Karpas-422 (cell line): ENCODE results near the gene NDFIP2. TPM values are rescaled to one million over a fixed set of nuclear protein-coding genes. Genes with fewer than 3 reads are reported as not detected.

Experiments used
- DNase-seq: peaks from one replicate; pipeline ENCODE4 v3.0.0-alpha.2; 2015
- H2AFZ ChIP-seq: fragments of 200-600 bp; sonication (generic); 2 replicates; pipeline ENCODE4 v1.6.1; 2014; ENCODE audit warnings: antibody characterized with exemption, low read length, mixed read lengths
- H3K27ac ChIP-seq: fragments of 200-600 bp; sonication (generic); 2 replicates; pipeline ENCODE4 v1.5.1; 2014; ENCODE audit warnings: mild to moderate bottlenecking, low read length, moderate library complexity
- H3K27me3 ChIP-seq: fragments of 200-600 bp; sonication (generic); 2 replicates; pipeline ENCODE4 v1.6.1; 2014; ENCODE audit warnings: low read length, mixed read lengths
- H3K36me3 ChIP-seq: fragments of 200-600 bp; sonication (generic); 2 replicates; pipeline ENCODE4 v1.6.1; 2014; ENCODE audit warnings: low read length, mixed read lengths; ENCODE audit not compliant: insufficient read depth
- H3K4me1 ChIP-seq: fragments of 200-600 bp; sonication (generic); 2 replicates; pipeline ENCODE4 v1.6.1; 2014; ENCODE audit warnings: mild to moderate bottlenecking, low read length, mixed read lengths
- H3K4me2 ChIP-seq: fragments of 200-600 bp; sonication (generic); 2 replicates; pipeline ENCODE4 v1.6.1; 2014; ENCODE audit warnings: low read length, low read depth, mild to moderate bottlenecking; ENCODE audit not compliant: poor library complexity, severe bottlenecking
- H3K4me3 ChIP-seq: fragments of 200-600 bp; sonication (generic); 2 replicates; pipeline ENCODE4 v1.5.1; 2014; ENCODE audit warnings: mild to moderate bottlenecking, antibody characterized with exemption, low read length, mixed read lengths
- H3K79me2 ChIP-seq: fragments of 200-600 bp; sonication (generic); 2 replicates; pipeline ENCODE4 v1.6.1; 2014; ENCODE audit warnings: mild to moderate bottlenecking, low read length, mixed read lengths
- H3K9ac ChIP-seq: fragments of 200-600 bp; sonication (generic); 2 replicates; pipeline ENCODE4 v1.6.0; 2014; ENCODE audit warnings: low read length
- H3K9me2 ChIP-seq: fragments of 200-600 bp; sonication (generic), shearing (Covaris generic); replicated peaks from 2 replicates; pipeline ENCODE4 v1.6.0; 2014; ENCODE audit warnings: mild to moderate bottlenecking, low read length, moderate library complexity; ENCODE audit not compliant: insufficient read depth
- H3K9me3 ChIP-seq: fragments of 300-700, 200-600 bp; sonication (generic); 2 replicates; pipeline ENCODE4 v1.6.1; 2014; ENCODE audit warnings: low read length, mixed read lengths
- H4K20me1 ChIP-seq: fragments of 200-600 bp; sonication (generic); 2 replicates; pipeline ENCODE4 v1.6.1; 2014; ENCODE audit warnings: mild to moderate bottlenecking, antibody characterized with exemption, low read length, low read depth; ENCODE audit not compliant: insufficient read depth
- total RNA-seq: library from RNA; depleted of rRNA; stranded (reverse); fragments of >200 nt; shearing (Covaris generic); gene quantifications from 2 replicates; pipeline ENCODE4 v1.2.3, GENCODE V29; 2014; ENCODE audit warnings: low replicate concordance

Gene NDFIP2
- total RNA-seq, 1 experiment from 2014 or later: 30.2 TPM

GRCh38 chr13:79491715-79492114 lies 10.8 kb downstream of the NDFIP2 start:
- no peaks in the 10 kb centered on the region for H3K36me3 ChIP-seq
- H3K9me2 ChIP-seq: 0 out of 2 replicates have a peak, but pooled peaks cover 3% of the 10 kb centered on the region
- no peak overlapping the region for H3K9ac ChIP-seq
- no peak overlapping the region for H3K4me2 ChIP-seq
- DNase-seq: no peak
- H2AFZ ChIP-seq: no peak overlapping the region
- no peaks in the 10 kb centered on the region for H3K27me3 ChIP-seq
- peaks cover 12% of the 10 kb centered on the region for H3K79me2 ChIP-seq
- H3K9me3 ChIP-seq: no peaks in the 10 kb centered on the region
- peaks cover 11% of the 10 kb centered on the region for H3K4me1 ChIP-seq
- H3K27ac ChIP-seq: no peak overlapping the region
- peaks cover 46% of the 10 kb centered on the region for H4K20me1 ChIP-seq
- H3K4me3 ChIP-seq: no peak overlapping the region

GRCh38 chr13:79492313-79492798 lies 11.4 kb downstream of the NDFIP2 start:
- Histone ChIP-seq H3K27ac (no peak overlapping the region), H3K36me3 (no peaks in the 10 kb centered on the region), H3K9ac (no peak overlapping the region), H3K9me3 (no peaks in the 10 kb centered on the region), H3K9me2 (0 out of 2 replicates have a peak, but pooled peaks cover 3% of the 10 kb centered on the region), H3K27me3 (no peaks in the 10 kb centered on the region), H2AFZ (no peak overlapping the region), H3K79me2 (peaks cover 12% of the 10 kb centered on the region), H4K20me1 (peaks cover 50% of the 10 kb centered on the region), H3K4me2 (no peak overlapping the region), H3K4me1 (peaks cover 11% of the 10 kb centered on the region), H3K4me3 (no peak overlapping the region)
- DNase-seq: no peak

GRCh38 chr13:79492918-79493594 lies 12.1 kb downstream of the NDFIP2 start:
- peaks cover 11% of the 10 kb centered on the region for H3K4me1 ChIP-seq
- DNase-seq: no peak
- H3K79me2 ChIP-seq: peaks cover 12% of the 10 kb centered on the region
- no peak overlapping the region for H3K27ac ChIP-seq
- H3K4me3 ChIP-seq: no peak overlapping the region
- no peaks in the 10 kb centered on the region for H3K9me3 ChIP-seq
- H3K4me2 ChIP-seq: no peak overlapping the region
- 0 out of 2 replicates have a peak, but pooled peaks cover 3% of the 10 kb centered on the region for H3K9me2 ChIP-seq
- H3K36me3 ChIP-seq: no peaks in the 10 kb centered on the region
- H2AFZ ChIP-seq: no peak overlapping the region
- H3K9ac ChIP-seq: no peak overlapping the region
- H3K27me3 ChIP-seq: no peaks in the 10 kb centered on the region
- peaks cover 56% of the 10 kb centered on the region for H4K20me1 ChIP-seq

- Histone ChIP-seq H3K4me2 (no peak overlapping the region), H3K27me3 (no peaks in the 10 kb centered on the region), H3K9me3 (no peaks in the 10 kb centered on the region), H3K36me3 (no peaks in the 10 kb centered on the region), H4K20me1 (peaks cover 69% of the 10 kb centered on the region), H3K79me2 (peaks cover 4% of the 10 kb centered on the region), H2AFZ (no peak overlapping the region), H3K4me3 (no peak overlapping the region), H3K27ac (no peak overlapping the region), H3K9me2 (no peaks in the 10 kb centered on the region), H3K4me1 (peaks cover 5% of the 10 kb centered on the region), H3K9ac (no peak overlapping the region)
- DNase-seq: no peak
Measured at GRCh38 chr13:79496188-79496587, 15.2 kb downstream of the NDFIP2 start.

- no peaks in the 10 kb centered on the region for H3K79me2 ChIP-seq
- H4K20me1 ChIP-seq: peaks cover 71% of the 10 kb centered on the region
- no peaks in the 10 kb centered on the region for H3K27me3 ChIP-seq
- H3K4me2 ChIP-seq: no peak overlapping the region
- H2AFZ ChIP-seq: no peak overlapping the region
- H3K9ac ChIP-seq: no peak overlapping the region
- DNase-seq: no peak
- H3K9me3 ChIP-seq: no peaks in the 10 kb centered on the region
- peaks cover 5% of the 10 kb centered on the region for H3K4me1 ChIP-seq
- no peaks in the 10 kb centered on the region for H3K9me2 ChIP-seq
- no peak overlapping the region for H3K4me3 ChIP-seq
- H3K27ac ChIP-seq: no peak overlapping the region
- H3K36me3 ChIP-seq: no peaks in the 10 kb centered on the region
Measured at GRCh38 chr13:79497064-79497463, 16.1 kb downstream of the NDFIP2 start.

- no peaks in the 10 kb centered on the region for H3K27me3 ChIP-seq
- H3K9me2 ChIP-seq: no peaks in the 10 kb centered on the region
- no peak overlapping the region for H3K9ac ChIP-seq
- no peaks in the 10 kb centered on the region for H3K79me2 ChIP-seq
- peaks cover 69% of the 10 kb centered on the region for H4K20me1 ChIP-seq
- H3K4me2 ChIP-seq: no peak overlapping the region
- peaks cover 5% of the 10 kb centered on the region for H3K4me1 ChIP-seq
- no peak overlapping the region for H2AFZ ChIP-seq
- H3K36me3 ChIP-seq: no peaks in the 10 kb centered on the region
- H3K27ac ChIP-seq: no peak overlapping the region
- H3K9me3 ChIP-seq: no peaks in the 10 kb centered on the region
- DNase-seq: no peak
- H3K4me3 ChIP-seq: no peak overlapping the region
Measured at GRCh38 chr13:79497852-79498251, 16.9 kb downstream of the NDFIP2 start.

GRCh38 chr13:79500829-79501228 lies 19.9 kb downstream of the NDFIP2 start:
- H3K4me3 ChIP-seq: no peak overlapping the region
- H3K9me2 ChIP-seq: no peaks in the 10 kb centered on the region
- H3K36me3 ChIP-seq: no peaks in the 10 kb centered on the region
- H2AFZ ChIP-seq: no peak overlapping the region
- no peak overlapping the region for H3K9ac ChIP-seq
- H3K27me3 ChIP-seq: no peaks in the 10 kb centered on the region
- no peak overlapping the region for H3K4me2 ChIP-seq
- H3K27ac ChIP-seq: no peak overlapping the region
- no peak for DNase-seq
- no peaks in the 10 kb centered on the region for H3K9me3 ChIP-seq
- peaks cover 5% of the 10 kb centered on the region for H3K4me1 ChIP-seq
- H4K20me1 ChIP-seq: peaks cover 65% of the 10 kb centered on the region
- H3K79me2 ChIP-seq: no peaks in the 10 kb centered on the region

GRCh38 chr13:79501538-79502232 lies 20.7 kb downstream of the NDFIP2 start:
- Histone ChIP-seq H3K9me3 (no peaks in the 10 kb centered on the region), H3K4me2 (no peak overlapping the region), H2AFZ (no peak overlapping the region), H3K4me1 (no peaks in the 10 kb centered on the region), H3K27me3 (no peaks in the 10 kb centered on the region), H3K9ac (no peak overlapping the region), H3K4me3 (no peak overlapping the region), H3K27ac (no peak overlapping the region), H3K36me3 (no peaks in the 10 kb centered on the region), H3K9me2 (no peaks in the 10 kb centered on the region), H3K79me2 (no peaks in the 10 kb centered on the region), H4K20me1 (peaks cover 60% of the 10 kb centered on the region)
- no peak for DNase-seq
